Left renal cortex interstitium (tissue), 4 donors: Measurements from ENCODE around the gene NBL1. TPM values are rescaled to one million over a fixed set of nuclear protein-coding genes. Genes with fewer than 3 reads are reported as not detected.

ENCODE experiments used
- DNase-seq, 4 donors: peaks; one replicate each; pipeline ENCODE4 v3.0.0-alpha.2; 2013; ENCODE audit warnings: low read depth in 4 of 4, low spot score in 2 of 4, missing footprints in 1 of 4
- polyA plus RNA-seq, 4 donors: library from polyadenylated mRNA; unstranded; fragments of 120-200 nt; gene quantifications; one replicate each; pipeline ENCODE4 v1.2.1, GENCODE V29; 2013; ENCODE audit not compliant: insufficient read length in 4 of 4

The NBL1 gene
- polyA plus RNA-seq, 4 donors: 21.6 to 39.8 (median 26.7) TPM

DNA sequence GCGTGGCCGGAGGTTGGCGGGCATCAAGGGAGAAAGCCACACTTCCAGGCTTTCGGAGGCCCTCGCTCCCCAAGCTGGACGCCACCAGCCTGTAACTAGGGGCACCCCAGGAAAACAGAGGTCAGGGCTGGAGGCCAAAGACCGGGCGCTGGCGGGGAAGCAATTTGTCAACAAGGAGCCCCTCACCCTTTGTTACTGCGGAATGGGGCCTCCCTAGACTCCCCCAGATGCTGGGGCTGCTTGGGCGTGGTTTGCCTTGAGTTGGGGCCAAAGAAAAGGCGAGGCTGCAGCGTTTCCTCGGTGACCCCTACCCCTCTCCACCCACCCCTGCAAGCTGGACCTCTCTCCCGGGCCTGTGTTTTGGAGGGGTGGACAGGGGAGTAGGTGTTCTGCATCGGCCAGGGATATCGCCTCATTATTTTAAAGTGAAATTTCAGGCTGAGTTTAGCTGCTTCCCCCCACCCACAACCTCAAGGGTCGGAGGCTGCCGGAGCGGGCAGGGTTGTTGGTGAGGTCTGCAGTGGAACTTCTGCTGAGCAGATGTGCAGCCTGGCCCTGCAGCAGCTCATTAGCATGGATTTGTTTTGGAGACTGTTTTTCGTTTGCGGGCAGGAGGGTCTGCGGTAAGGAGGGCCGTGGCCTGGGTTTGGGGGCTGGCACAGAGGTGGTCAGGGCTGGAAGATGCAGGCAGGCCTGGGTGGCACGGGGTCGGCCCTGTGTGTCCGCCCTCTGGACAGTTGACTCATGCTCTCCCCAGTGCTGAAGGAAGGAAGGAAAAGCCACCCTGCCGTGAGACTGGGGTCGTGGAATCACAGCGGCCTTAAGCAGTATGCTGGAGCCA is 1.5 kb downstream of the NBL1 start:
- DNase-seq: no peak

DNA sequence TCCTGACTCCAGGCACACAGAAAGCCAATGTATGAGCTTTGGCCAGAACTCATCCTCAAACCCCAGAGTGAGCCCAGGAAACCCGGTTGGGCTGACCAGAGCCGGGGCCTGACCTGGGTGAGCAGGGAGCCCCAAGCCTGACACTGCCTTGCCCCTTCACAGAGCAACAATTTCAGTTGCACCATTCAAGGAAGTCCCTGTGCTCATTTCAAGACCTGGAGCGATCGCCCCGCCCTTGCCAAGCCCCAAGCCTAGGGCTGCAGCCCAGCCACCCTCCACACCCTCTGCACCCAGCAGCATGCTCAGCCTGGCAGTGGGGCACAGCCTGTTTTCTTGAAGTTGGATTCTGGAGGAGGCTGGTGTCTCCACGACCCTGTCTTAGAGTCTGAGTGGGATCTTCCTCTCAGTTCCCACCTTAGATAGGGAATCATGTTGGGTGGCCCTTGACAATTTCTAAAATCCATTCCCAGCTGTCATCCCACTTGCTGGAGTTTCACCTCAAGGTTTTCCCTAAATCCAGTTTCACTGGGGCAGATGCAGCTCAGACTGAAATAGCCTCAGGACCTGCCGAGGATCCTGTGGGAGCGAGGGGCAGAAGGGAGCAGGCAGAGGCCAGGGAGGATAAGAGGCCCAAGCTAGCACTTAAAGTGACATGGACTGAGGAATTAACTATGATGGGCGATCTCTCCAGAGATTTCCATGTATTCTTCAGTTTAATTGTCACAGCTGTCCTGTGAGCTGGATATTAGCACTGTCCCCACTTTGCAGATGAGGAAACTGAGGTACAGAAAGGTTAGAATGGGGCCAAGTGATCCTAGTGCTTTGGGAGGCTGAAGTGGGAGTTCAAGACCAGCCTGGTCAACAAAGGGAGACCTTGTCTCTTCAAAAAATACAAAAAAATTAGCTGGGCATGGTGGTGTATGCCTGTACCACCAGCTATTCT is 2.5 kb downstream of the NBL1 start:
- no peak for DNase-seq

DNA sequence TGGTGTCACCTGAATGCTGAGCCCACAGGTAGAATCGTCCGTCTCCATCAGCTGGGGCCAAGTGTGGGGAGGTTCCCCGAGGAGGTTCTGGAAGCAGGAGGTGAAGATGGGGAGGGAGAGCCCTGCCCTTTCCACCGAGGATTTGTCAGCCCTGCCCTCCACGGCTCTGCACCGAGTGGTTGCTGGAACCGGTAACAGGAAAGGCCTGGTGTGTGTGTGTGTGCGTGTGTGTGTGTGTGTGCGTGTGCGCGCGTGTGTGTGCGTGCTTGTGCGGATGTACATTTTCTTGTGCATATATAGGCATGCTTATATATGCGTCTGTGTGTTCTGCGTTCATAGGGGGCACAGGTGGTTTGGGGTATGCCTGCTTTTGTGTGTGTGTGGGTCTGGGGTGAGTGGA is 3.5 kb downstream of the NBL1 start:
- DNase-seq: no peak

DNA sequence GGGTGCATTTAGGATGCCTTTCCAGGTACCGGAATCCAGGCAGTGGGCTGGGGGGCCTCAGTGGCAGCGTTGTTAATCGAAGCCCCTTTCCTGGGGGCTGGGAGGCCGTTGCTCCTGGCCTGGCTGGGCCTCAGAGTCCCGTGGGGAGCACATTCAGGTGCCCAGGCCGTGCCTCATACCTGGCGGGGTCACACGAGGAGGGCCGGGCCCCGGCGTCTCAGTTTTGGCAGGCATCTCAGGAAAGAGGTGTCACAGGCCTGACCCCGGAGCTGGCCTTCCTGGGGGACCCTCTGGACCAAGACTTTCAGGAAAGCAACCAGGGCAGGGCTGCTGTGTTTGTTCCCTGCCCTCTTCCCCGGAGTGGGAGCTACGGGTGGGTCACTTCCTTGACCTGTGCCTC is 4.1 kb downstream of the NBL1 start:
- DNase-seq: no peak

DNA sequence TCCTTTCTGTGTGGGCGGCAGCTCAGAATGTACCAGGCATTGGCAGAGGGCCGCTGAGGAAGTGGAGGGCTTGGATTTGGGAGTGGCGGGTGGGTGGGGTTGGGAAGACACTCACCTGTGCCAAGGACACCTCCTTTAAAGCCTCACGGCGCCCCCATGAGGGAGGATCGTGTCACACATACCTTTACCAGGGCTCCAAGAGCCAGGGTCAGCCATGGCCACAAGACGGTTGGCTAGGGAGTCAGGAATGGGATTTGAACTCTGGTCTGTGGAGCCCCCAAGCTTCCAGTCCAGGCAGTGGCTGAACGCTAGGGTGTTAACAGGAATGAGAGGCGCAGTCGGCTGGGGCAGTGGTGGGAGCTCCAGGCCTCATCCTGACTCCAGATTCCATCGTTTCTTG is 4.6 kb downstream of the NBL1 start:
- DNase-seq: no peak

DNA sequence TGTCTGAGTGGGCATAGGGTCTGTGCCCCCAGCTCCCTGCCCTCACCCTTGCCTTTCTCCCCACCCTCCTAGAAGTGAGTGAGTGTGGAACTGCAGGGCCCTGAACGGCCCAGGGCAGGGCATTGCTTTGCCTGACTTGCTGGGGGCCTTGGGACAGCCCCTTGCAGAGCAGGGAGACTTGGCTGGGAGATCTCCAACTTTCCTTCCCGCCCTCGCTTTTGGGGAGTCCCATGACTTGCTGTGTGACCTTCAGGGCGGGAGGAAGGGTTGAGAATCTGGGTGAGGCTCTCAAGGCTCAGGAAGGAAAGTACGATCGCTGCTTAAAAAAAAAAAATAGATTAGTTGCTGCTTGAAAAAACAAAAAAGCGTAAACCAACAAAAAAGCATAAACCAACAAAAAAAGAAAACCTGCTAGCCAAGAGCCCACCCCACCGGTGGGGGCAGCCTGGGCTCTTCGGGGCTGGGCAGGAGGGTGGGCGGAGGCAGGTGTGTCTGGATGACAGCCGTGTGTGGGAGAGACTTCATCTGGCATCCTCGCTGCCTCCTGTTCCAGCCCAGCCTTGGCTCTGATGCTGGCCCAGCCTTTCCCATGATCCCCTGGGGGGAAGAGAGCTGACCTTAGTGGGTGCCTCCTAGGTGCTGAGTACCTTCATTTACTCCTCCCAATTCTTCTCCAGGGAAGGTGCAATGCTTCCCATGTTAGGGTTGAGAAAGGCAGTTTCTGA is 6.5 kb downstream of the NBL1 start:
- no peak for DNase-seq

DNA sequence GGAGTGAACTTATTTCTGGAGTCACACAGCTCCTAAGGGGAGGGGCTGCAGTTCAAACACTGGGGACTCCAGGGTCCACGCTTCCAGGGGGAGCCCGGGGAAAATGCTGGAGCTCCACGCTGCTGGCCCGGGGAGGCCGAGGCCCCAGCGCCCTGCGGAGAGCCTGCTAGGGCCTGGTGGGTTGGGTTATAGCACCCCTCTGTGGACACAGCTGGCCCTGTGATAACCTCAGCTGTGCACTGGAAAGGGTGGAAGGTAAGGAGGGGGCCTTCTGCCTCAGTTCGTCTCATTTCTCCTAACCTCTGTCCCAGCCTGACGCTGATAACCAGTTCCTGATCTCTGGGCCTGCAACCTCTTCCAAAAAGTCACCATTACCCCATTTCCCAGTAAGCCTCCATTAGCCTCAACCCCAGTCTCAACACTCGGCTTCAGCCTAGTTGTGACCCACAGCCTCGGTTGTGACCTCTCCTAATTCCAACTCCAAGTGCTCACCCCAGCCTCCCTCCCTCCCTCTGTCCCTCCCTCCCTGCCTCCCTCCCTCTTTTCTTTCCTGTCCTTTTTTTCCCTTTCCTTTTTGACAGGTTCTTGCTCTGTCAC is 7.1 kb downstream of the NBL1 start:
- no peak for DNase-seq

DNA sequence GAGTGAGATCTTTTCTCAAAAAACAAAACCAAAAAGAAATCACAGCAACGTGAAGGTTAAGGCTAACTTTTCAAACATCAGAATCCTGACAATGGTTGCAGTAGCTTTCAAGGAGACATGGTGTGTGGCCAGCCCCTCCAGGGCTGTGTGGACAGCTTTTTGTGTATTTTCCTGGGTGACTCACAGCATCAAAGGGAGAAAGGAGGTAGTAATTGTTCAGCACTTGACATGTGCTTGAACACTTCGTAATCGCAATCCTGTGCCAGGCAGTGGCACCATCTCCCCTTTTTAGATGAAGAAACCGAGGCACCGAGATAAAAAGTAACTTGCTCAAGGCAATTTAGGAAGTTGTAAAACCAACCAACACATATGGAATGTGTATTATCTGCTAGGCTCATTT is 10.3 kb downstream of the NBL1 start:
- DNase-seq: no peak

DNA sequence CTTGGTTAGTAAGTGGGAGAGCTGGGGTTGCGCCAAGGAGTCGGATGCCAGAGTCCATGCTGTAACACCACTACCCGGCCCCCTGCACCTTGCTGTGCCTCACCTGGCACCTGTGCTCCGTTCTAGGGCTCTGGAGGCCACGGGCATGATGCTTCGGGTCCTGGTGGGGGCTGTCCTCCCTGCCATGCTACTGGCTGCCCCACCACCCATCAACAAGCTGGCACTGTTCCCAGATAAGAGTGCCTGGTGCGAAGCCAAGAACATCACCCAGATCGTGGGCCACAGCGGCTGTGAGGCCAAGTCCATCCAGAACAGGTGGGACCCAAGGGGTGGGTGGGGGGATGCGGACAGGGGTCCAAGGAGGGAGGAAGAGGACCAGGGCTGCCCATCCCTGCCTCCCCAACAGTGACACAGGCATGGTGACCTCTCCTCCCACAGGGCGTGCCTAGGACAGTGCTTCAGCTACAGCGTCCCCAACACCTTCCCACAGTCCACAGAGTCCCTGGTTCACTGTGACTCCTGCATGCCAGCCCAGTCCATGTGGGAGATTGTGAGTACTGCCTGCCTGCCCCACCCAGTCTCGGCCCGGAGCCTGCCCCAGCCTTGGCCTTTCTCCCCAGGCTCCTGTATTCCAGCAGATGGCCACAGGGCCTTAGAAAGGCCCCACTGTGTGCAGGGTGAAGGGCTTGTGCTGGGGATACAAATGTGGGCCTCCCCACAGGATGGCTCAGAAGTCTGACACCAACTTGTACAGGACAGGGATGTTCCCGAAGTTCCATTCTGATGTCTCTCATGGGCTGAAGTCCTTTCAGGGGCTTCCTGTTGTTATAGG is 11.0 kb downstream of the NBL1 start:
- DNase-seq: no peak

DNA sequence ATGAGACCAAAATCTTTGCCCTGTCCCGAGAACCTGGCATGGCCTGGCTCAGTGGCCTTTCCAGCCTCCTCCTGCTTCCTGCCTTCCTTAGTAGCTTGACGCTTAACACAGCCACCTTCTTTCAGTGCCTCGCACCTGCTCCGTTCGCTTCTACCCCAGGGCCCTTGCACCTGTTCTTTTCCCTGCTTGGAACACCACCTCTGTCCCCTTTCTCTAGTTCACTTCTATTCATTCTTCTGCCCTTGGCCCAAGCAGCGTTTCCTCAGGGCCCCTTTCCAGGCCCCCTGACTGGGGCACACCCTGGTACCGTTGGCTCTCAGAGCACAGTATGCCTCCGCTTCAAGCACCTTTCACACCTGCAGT is 11.6 kb downstream of the NBL1 start:
- no peak for DNase-seq

DNA sequence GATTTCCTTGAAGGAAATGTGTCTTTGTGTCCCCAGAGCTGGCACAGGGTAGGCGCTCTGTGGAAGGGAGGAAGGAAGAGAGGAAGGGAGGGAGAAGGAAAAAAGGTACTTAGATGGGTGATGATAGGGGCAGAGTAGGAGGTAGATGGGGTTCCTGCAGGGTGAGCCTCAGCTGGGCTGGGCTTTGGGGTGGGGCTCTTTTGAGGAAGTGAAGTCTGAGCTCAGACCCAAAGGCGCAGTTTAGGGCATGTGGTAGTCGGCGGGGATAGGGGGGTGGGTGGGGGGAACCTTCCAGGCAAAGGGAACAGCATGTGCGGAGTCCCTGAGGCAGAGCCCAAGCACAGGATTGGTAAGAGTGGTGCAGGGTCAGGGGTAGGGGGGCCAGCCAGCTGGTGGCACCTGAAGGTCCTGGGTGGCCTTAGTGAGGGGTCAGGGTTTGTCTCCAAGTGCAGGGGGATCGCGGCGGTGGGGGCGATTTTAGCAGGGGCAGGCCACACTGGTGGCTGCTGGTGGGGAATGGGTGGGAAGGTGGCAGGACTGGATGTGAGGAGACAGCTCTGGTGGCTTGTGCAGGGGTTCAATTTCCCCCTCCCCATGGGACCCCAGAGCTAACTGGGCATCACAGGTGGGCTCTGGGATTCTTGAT is 12.1 kb downstream of the NBL1 start:
- DNase-seq: no peak

DNA sequence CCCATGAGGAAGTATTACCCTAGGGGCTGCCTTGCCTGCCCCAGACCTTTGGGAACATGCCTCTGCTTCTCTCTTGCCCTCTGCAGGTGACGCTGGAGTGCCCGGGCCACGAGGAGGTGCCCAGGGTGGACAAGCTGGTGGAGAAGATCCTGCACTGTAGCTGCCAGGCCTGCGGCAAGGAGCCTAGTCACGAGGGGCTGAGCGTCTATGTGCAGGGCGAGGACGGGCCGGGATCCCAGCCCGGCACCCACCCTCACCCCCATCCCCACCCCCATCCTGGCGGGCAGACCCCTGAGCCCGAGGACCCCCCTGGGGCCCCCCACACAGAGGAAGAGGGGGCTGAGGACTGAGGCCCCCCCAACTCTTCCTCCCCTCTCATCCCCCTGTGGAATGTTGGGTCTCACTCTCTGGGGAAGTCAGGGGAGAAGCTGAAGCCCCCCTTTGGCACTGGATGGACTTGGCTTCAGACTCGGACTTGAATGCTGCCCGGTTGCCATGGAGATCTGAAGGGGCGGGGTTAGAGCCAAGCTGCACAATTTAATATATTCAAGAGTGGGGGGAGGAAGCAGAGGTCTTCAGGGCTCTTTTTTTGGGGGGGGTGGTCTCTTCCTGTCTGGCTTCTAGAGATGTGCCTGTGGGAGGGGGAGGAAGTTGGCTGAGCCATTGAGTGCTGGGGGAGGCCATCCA is 12.8 kb downstream of the NBL1 start:
- no peak for DNase-seq

DNA sequence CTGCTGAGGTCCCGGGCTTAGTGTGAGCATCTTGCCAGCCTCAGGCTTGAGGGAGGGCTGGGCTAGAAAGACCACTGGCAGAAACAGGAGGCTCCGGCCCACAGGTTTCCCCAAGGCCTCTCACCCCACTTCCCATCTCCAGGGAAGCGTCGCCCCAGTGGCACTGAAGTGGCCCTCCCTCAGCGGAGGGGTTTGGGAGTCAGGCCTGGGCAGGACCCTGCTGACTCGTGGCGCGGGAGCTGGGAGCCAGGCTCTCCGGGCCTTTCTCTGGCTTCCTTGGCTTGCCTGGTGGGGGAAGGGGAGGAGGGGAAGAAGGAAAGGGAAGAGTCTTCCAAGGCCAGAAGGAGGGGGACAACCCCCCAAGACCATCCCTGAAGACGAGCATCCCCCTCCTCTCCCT is 13.4 kb downstream of the NBL1 start:
- no peak for DNase-seq

DNA sequence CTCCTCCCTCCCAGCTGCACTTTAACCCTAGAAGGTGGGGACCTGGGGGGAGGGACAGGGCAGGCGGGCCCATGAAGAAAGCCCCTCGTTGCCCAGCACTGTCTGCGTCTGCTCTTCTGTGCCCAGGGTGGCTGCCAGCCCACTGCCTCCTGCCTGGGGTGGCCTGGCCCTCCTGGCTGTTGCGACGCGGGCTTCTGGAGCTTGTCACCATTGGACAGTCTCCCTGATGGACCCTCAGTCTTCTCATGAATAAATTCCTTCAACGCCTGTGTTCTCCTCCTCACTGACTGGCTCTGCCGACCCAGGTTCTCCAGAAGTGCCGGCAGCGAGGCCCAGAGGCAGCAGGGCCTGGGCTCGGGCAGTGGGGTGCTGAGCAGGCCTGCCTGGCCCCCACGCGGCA is 14.1 kb downstream of the NBL1 start:
- DNase-seq: no peak

DNA sequence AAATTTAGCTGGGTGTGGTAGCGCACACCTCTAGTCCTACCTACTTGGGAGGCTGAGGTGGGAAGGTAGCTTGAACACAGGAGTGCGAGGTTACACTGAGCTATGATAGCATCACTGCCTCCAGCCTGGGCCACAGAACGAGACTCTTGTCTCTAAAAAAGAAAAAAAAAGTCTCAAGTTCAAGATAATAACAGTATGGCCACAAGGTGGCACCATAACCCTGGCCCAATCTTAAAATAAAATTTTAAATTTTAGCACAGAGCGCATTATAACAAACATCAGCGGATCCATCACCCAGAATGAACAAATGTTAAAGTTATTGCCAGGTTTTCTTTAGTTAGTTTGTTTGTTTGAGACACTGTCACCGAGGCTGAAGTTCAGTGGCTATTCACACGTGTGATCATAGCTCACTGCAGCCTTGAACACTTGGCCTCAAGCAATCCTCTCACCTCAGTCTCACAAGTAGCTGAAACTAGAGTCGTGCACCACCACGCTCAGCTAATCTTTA is 17.7 kb downstream of the NBL1 start:
- no peak for DNase-seq

DNA sequence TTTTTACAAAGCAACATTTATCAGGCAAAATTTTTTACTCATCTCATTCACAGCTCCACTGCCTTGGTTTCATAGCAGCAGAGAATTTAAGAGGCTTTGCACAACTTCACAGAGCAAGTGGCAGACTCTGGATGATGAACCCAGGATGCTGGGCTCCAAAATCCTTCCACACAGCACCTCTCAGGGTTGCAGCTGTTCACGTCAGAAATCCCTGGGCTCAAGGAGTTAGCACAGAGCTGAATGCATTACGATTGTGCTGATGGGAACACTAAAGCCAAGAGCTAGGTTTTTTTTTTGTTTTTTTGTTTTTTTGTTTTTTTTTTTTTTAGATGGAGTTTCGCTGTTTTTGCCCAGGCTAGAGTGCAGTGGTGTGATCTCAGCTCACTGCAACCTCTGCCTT is 18.2 kb downstream of the NBL1 start:
- no peak for DNase-seq

DNA sequence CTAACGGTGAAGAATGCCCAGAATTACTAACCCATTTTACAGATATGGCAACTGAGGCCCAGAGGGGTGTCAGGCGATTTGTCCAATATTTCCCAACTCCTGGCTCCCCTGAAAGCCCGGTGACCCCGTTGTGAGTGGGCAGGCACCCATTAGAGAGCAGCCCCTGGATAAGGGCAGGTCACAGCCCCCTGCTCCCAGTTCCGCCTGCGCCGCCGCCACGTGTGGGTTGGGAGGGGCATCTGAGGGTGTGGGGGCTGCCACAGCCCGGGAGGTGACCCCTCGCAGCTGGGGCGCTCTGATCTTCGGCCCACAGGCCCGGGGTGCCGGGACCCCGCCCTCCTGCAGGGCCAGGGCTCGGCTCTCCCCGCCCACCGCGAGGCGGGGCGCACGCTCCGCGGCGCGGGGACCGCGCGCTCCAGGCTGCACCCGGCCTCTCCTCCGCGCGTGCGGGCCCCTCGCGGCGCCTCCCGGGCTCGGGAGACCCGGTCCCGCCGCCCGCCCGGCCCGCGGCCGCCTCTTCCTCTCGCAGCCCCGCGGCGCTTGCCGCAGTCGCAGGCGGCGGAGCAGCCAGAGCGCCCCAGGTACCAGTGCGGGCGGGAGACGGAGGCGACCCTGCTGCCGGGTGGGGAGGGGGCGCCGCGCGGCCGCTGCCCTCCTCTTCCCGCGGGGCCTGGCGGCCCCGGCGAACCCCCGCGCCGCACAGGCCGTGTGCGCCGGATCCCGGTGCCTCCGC is 20.5 kb downstream of the NBL1 start, which contains the start of gene HTR6:
Gene HTR6, plus strand, starts transcription at position 423 of the 733 bp plus-strand sequence. CDS start 879 bp downstream, outside the sequence.
- no peak for DNase-seq

DNA sequence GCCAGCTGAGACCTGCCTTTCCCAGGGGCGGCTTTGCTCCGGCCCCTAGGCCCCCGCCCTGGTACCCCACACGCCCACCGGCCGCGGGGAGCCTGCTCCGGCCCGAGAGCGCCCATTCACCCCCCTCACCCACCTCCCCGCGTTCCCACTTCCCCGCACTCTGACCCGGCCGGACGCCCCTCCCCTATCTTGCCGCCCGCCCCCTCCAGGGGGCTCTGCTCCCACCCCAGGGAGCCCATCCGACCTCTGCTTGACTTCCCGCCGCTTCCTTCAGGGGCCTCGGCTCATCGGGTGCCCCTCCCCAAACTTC is 21.0 kb downstream of the NBL1 start:
- no peak for DNase-seq
